SK-N-SH (cell line): ENCODE results near the gene CDH23. TPM values are rescaled to one million over a fixed set of nuclear protein-coding genes. Genes with fewer than 3 reads are reported as not detected.

Experiments used
- CTCF ChIA-PET: fragments of 300-600, 350-600 bp; formaldehyde crosslinking; extraction: SDS; loops from one replicate; lab custom pipeline; 2021; lab: Yijun Ruan, JAX
- POLR2A ChIA-PET: fragments of 350-600 bp; sonication (Branson Sonifier 250); formaldehyde crosslinking; extraction: SDS; loops from one replicate; lab custom pipeline; 2020; ENCODE audit warnings: antibody characterized with exemption, inconsistent platforms; lab: Yijun Ruan, JAX
- DNase-seq: peaks from one replicate; pipeline ENCODE4 v3.0.0; 2012
- H2AFZ ChIP-seq: fragments of 200-600 bp; sonication (generic); 2 replicates; pipeline ENCODE4 v1.8.1; 2016; ENCODE audit warnings: antibody characterized with exemption, mild to moderate bottlenecking, low read depth
- H3F3A ChIP-seq: fragments of 200-600 bp; sonication (generic); replicated peaks from 2 replicates; pipeline ENCODE3; 2016; ENCODE audit warnings: antibody characterized with exemption, mild to moderate bottlenecking; ENCODE audit not compliant: insufficient read depth
- H3K27ac ChIP-seq, 2 experiments: fragments of 200-500 bp in 1 of 2; fragments of 200-600 bp in 1 of 2; sonication (Bioruptor generic) in 1 of 2; sonication (generic), shearing (Covaris generic) in 1 of 2; 2 replicates each; pipeline versions ENCODE4 v1.5.1 to v1.6.1; 2014 to 2016; ENCODE audit warnings: low read depth in 2 of 2, inconsistent platforms in 1 of 2, low read length in 1 of 2, mild to moderate bottlenecking in 1 of 2, mixed read lengths in 1 of 2
- H3K27me3 ChIP-seq: fragments of 200-600 bp; sonication (generic), shearing (Covaris generic); 2 replicates; pipeline ENCODE4 v1.6.1; 2016; ENCODE audit warnings: mixed run types; ENCODE audit not compliant: insufficient read depth
- H3K36me3 ChIP-seq, 2 experiments: fragments of 200-500 bp in 1 of 2; fragments of 200-600 bp in 1 of 2; sonication (Bioruptor generic) in 1 of 2; sonication (generic) in 1 of 2; replicated peaks in 1 of 2; 2 replicates each; pipeline versions ENCODE3 to v1.5.1; 2014 to 2016; ENCODE audit warnings: low read length in 1 of 2, mild to moderate bottlenecking in 1 of 2; ENCODE audit not compliant: insufficient read depth in 2 of 2, control insufficient read depth in 1 of 2
- H3K4me1 ChIP-seq, 2 experiments: fragments of 200-500 bp in 1 of 2; fragments of 200-600 bp in 1 of 2; sonication (Bioruptor generic) in 1 of 2; sonication (generic), shearing (Covaris generic) in 1 of 2; 2 replicates each; pipeline versions ENCODE4 v1.5.1 to v1.6.1; 2014 to 2016; ENCODE audit warnings: low read depth in 1 of 2, low read length in 1 of 2, mixed run types in 1 of 2; ENCODE audit not compliant: insufficient read depth in 2 of 2, control insufficient read depth in 1 of 2
- H3K4me2 ChIP-seq: fragments of 200-600 bp; sonication (generic), shearing (Covaris generic); 2 replicates; pipeline ENCODE4 v1.6.1; 2017; ENCODE audit warnings: mixed run types
- H3K4me3 ChIP-seq, 2 experiments: fragments of 200-500 bp in 1 of 2; fragments of 200-600 bp in 1 of 2; sonication (Bioruptor generic) in 1 of 2; sonication (generic), shearing (Covaris generic) in 1 of 2; 2 replicates each; pipeline versions ENCODE4 v1.5.1 to v1.8.1; 2014 to 2016; ENCODE audit warnings: low read depth in 2 of 2, inconsistent platforms in 1 of 2, low read length in 1 of 2, mild to moderate bottlenecking in 1 of 2, mixed read lengths in 1 of 2, moderate library complexity in 1 of 2
- H3K79me2 ChIP-seq: fragments of 200-600 bp; sonication (generic); 2 replicates; pipeline ENCODE4 v1.8.1; 2017; ENCODE audit warnings: mild to moderate bottlenecking; ENCODE audit not compliant: insufficient read depth
- H3K9ac ChIP-seq: fragments of 200-600 bp; sonication (generic); 2 replicates; pipeline ENCODE4 v1.6.1; 2017; ENCODE audit warnings: mixed run types
- H3K9me2 ChIP-seq: fragments of 200-600 bp; sonication (generic); 2 replicates; pipeline ENCODE4 v1.6.1; 2017; ENCODE audit warnings: mixed run types
- H3K9me3 ChIP-seq: fragments of 200-600 bp; sonication (generic); 2 replicates; pipeline ENCODE4 v1.6.1; 2017; ENCODE audit warnings: mixed run types, mild to moderate bottlenecking, moderate library complexity
- H4K20me1 ChIP-seq: fragments of 200-600 bp; sonication (generic); 2 replicates; pipeline ENCODE4 v1.6.1; 2017; ENCODE audit warnings: mild to moderate bottlenecking, mixed run types; ENCODE audit not compliant: insufficient read depth
- CHD2 ChIP-seq: fragments of 150-350 bp; IDR thresholded peaks from 2 replicates; pipeline ENCODE4 v1.6.1; 2018; ENCODE audit warnings: low read length; ENCODE audit not compliant: partially characterized antibody
- EP300 ChIP-seq, 2 experiments: IDR thresholded peaks; 2 replicates each; pipeline versions ENCODE4 v1.4.0 to v1.6.1; 2012; ENCODE audit warnings: borderline replicate concordance in 1 of 2, low read depth in 1 of 2, low read length in 1 of 2
- FOXJ3 ChIP-seq: sonication (generic); formaldehyde crosslinking; IDR thresholded peaks from 2 replicates; pipeline ENCODE4 v1.5.1; 2020; ENCODE audit warnings: mild to moderate bottlenecking, missing genetic modification reagents
- FOXM1 ChIP-seq: IDR thresholded peaks from 2 replicates; pipeline ENCODE4 v1.4.0; 2012; ENCODE audit warnings: low read depth, mild to moderate bottlenecking
- JUND ChIP-seq: IDR thresholded peaks from 2 replicates; pipeline ENCODE4 v1.4.0; 2012
- MEF2A ChIP-seq: IDR thresholded peaks from 2 replicates; pipeline ENCODE4 v1.4.0; 2012; ENCODE audit warnings: low read depth, borderline replicate concordance
- MXI1 ChIP-seq: IDR thresholded peaks from 2 replicates; pipeline ENCODE4 v1.6.1; 2012; ENCODE audit warnings: mild to moderate bottlenecking, low read depth, low read length, improper control_type of control experiment
- NFIC ChIP-seq: IDR thresholded peaks from 2 replicates; pipeline ENCODE4 v1.4.0; 2012; ENCODE audit warnings: borderline replicate concordance
- NRF1 ChIP-seq: IDR thresholded peaks from 2 replicates; pipeline ENCODE4 v1.6.1; 2012; ENCODE audit warnings: low read depth, mild to moderate bottlenecking, low read length
- RAD21 ChIP-seq: IDR thresholded peaks from 2 replicates; pipeline ENCODE4 v1.6.1; 2012; ENCODE audit warnings: mild to moderate bottlenecking, low read length
- REST ChIP-seq: IDR thresholded peaks from 2 replicates; pipeline ENCODE4 v1.6.1; 2012; ENCODE audit warnings: mild to moderate bottlenecking, low read depth, low read length, moderate library complexity
- RFX5 ChIP-seq: IDR thresholded peaks from 2 replicates; pipeline ENCODE4 v1.6.1; 2012; ENCODE audit warnings: mild to moderate bottlenecking, improper control_type of control experiment, low read length
- RXRA ChIP-seq: IDR thresholded peaks from 2 replicates; pipeline ENCODE4 v1.4.0; 2012; ENCODE audit warnings: low read depth, mild to moderate bottlenecking, borderline replicate concordance
- SIN3A ChIP-seq: IDR thresholded peaks from 2 replicates; pipeline ENCODE4 v1.6.1; 2012; ENCODE audit warnings: low read depth, mild to moderate bottlenecking, low read length, moderate library complexity, borderline replicate concordance
- TCF12 ChIP-seq: IDR thresholded peaks from 2 replicates; pipeline ENCODE4 v1.4.0; 2012
- USF2 ChIP-seq: fragments of 150-350 bp; IDR thresholded peaks from 2 replicates; pipeline ENCODE4 v1.6.1; 2017; ENCODE audit warnings: antibody characterized with exemption, low read length, low read depth, borderline replicate concordance
- YY1 ChIP-seq: IDR thresholded peaks from 2 replicates; pipeline ENCODE4 v1.4.0; 2012; ENCODE audit warnings: low read depth, mild to moderate bottlenecking
- WGBS: methylation state at CpG from one replicate; pipeline ENCODE4 v1.1.6; 2017; ENCODE audit warnings: low lambda C conversion rate; 5-methylcytosine and 5-hydroxymethylcytosine counted together
- polyA plus RNA-seq, 3 experiments: library from polyadenylated mRNA; depleted of rRNA; stranded (reverse); fragments of >200 nt; gene quantifications; 2 replicates each; pipeline ENCODE4 v1.2.3, GENCODE V29; 2012
- TF ChIP-seq, protein P1 (sequence below): IDR thresholded peaks from 2 replicates; pipeline ENCODE4; 2012

Gene CDH23
- polyA plus RNA-seq, 1 of the 3 experiments (the other 2 are of a cell fraction) = 0.03 TPM

DNA sequence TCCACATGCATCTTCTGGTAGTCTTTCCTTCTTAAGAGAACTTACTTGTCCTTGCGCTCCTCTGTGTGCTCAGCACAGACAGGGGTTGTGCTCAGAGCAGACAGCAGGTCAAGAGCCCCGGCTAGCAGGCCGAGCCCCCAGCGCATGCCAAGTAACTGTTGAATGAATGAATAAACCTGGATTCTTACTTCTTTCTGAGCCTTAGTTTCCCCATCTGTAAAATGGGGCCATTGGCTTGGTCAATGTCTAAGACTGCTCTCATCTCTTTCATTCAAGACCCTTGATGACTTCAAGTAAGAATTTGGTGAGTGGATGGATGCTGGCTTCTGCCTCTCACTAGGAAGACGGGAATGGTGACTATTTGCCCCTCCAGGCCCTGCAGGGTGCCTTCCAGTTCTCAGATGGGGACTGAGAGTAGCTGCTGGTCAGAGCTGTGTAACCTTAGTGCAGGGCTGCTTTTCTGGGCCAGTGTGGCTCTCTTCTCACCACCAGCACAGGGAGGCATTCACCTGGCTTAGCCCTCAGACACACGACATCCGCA lies 78.1 kb downstream of the CDH23 start:
- no peak for TF ChIP-seq SIN3A
- TF ChIP-seq REST = no peak
- no peak for TF ChIP-seq TCF12
- TF ChIP-seq, protein P1, sequence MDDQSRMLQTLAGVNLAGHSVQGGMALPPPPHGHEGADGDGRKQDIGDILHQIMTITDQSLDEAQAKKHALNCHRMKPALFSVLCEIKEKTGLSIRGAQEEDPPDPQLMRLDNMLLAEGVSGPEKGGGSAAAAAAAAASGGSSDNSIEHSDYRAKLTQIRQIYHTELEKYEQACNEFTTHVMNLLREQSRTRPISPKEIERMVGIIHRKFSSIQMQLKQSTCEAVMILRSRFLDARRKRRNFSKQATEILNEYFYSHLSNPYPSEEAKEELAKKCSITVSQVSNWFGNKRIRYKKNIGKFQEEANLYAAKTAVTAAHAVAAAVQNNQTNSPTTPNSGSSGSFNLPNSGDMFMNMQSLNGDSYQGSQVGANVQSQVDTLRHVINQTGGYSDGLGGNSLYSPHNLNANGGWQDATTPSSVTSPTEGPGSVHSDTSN = no peak
- TF ChIP-seq NFIC = no peak
- TF ChIP-seq MEF2A = no peak
- TF ChIP-seq CHD2 = no peak
- TF ChIP-seq FOXM1 = no peak
- TF ChIP-seq NRF1 = no peak
- no peak for TF ChIP-seq RXRA
- TF ChIP-seq FOXJ3 = no peak
- TF ChIP-seq RAD21 = no peak
- no peak for TF ChIP-seq JUND
- TF ChIP-seq MXI1 = no peak
- no peak for TF ChIP-seq YY1
- TF ChIP-seq USF2 = no peak
- no peak for TF ChIP-seq EP300 (IDR thresholded peaks at IDR 0.05; ENCODE audit: borderline replicate concordance in 1 of 2, low read depth in 1 of 2, low read length in 1 of 2)
- no peak for TF ChIP-seq RFX5
- Histone ChIP-seq H3K36me3 (no peaks in the 10 kb centered on the region), H4K20me1 (no peaks in the 10 kb centered on the region), H3K27ac (no peak overlapping the region), H2AFZ (no peak overlapping the region), H3K27me3 (peaks cover 39% of the 10 kb centered on the region), H3F3A (no peaks in the 10 kb centered on the region), H3K9ac (no peak overlapping the region), H3K4me1 (peaks cover 0 to 4% of the 10 kb centered on the region in 2 experiments; a peak in 1 of 4 replicates), H3K9me2 (no peaks in the 10 kb centered on the region), H3K9me3 (no peaks in the 10 kb centered on the region), H3K4me2 (no peak overlapping the region), H3K4me3 (no peak overlapping the region), H3K79me2 (no peaks in the 10 kb centered on the region)
- no peak for DNase-seq
- WGBS = 56% methylated on average over 7 of the region's 7 CpGs
- CTCF ChIA-PET = interaction anchor here (0.7 kb wide), 1 partner anchor 222 kb away, joined by 3 read pairs; no protein-coding TSS in a partner anchor
- POLR2A ChIA-PET = no interaction called here
